ENCODE results near the gene KRT71. TPM values are rescaled to one million over a fixed set of nuclear protein-coding genes. Genes with fewer than 3 reads are reported as not detected.
"Not testable (repeated sequence)": the region's sequence is repeated elsewhere in the genome, so short reads cannot be mapped to it uniquely, and the experiment has no call there.

KRT71 gene
- total RNA-seq, 1 donor from 2014 or later: not detected

GRCh38 chr12:52519826-52520662 lies 32.9 kb downstream of the KRT71 start, which contains the start of gene KRT5:
KRT5 (minus strand) TSS chr12:52520394; CDS start chr12:52520296, 98 bp downstream.
- no peak for DNase-seq

- DNase-seq: no peak
Measured at GRCh38 chr12:52519387-52519703, 33.6 kb downstream of the KRT71 start.

GRCh38 chr12:52518574-52519386 lies 34.2 kb downstream of the KRT71 start:
- DNase-seq: no peak

- DNase-seq: no peak
Measured at GRCh38 chr12:52517888-52518287, 35.1 kb downstream of the KRT71 start.

- no peak for DNase-seq
Measured at GRCh38 chr12:52517005-52517835, 35.7 kb downstream of the KRT71 start.

- no peak for DNase-seq
Measured at GRCh38 chr12:52515927-52516831, 36.8 kb downstream of the KRT71 start.

GRCh38 chr12:52515319-52515646 lies 37.7 kb downstream of the KRT71 start:
- no peak for DNase-seq

- DNase-seq: no peak
Measured at GRCh38 chr12:52514471-52515318, 38.2 kb downstream of the KRT71 start.

GRCh38 chr12:52513736-52514135 lies 39.2 kb downstream of the KRT71 start:
- no peak for DNase-seq

- no peak for DNase-seq
Measured at GRCh38 chr12:52508211-52508610, 44.7 kb downstream of the KRT71 start.

- DNase-seq: no peak
Measured at GRCh38 chr12:52506858-52507715, 45.9 kb downstream of the KRT71 start.

- no peak for DNase-seq
Measured at GRCh38 chr12:52502877-52503276, 50.1 kb downstream of the KRT71 start.

- no peak for DNase-seq
Measured at GRCh38 chr12:52501490-52501889, 51.5 kb downstream of the KRT71 start.

GRCh38 chr12:52500574-52500973 lies 52.4 kb downstream of the KRT71 start:
- DNase-seq: not testable (repeated sequence)

GRCh38 chr12:52499806-52500560 lies 53.0 kb downstream of the KRT71 start:
- no peak for DNase-seq

GRCh38 chr12:52498946-52499345 lies 54.0 kb downstream of the KRT71 start:
- no peak for DNase-seq

- DNase-seq: no peak
Measured at GRCh38 chr12:52497975-52498374, 55.0 kb downstream of the KRT71 start.

GRCh38 chr12:52496590-52497071 lies 56.3 kb downstream of the KRT71 start:
- DNase-seq: no peak

- no peak for DNase-seq
Measured at GRCh38 chr12:52496054-52496453, 56.9 kb downstream of the KRT71 start.
